HG03025 (cell line): ENCODE results near the gene SLC22A7.

Experiments used
- ATAC-seq: cut with Tn5 transposase; IDR thresholded peaks from one replicate; pipeline ENCODE4 v1.9.1; 2021; ENCODE audit warnings: mild to moderate bottlenecking, moderate library complexity; ENCODE audit not compliant: unreplicated experiment, low FRiP score

SLC22A7 gene

GRCh38 chr6:43282636-43283513 lies 15.2 kb upstream of the SLC22A7 start:
- no peak for ATAC-seq

GRCh38 chr6:43283514-43283901 lies 14.6 kb upstream of the SLC22A7 start:
- ATAC-seq, result no peak

GRCh38 chr6:43283905-43284304 lies 14.2 kb upstream of the SLC22A7 start:
- ATAC-seq, result no peak

- no peak for ATAC-seq
These were observed 12.9 kb upstream of the SLC22A7 start for GRCh38 chr6:43284991-43285781.

- no peak for ATAC-seq
These were observed 12.2 kb upstream of the SLC22A7 start for GRCh38 chr6:43285832-43286231.

GRCh38 chr6:43286456-43286979 lies 11.5 kb upstream of the SLC22A7 start:
- no peak for ATAC-seq

GRCh38 chr6:43286980-43287716 lies 10.9 kb upstream of the SLC22A7 start:
- no peak for ATAC-seq

- ATAC-seq, result no peak
These were observed 10.1 kb upstream of the SLC22A7 start for GRCh38 chr6:43287717-43288679.

GRCh38 chr6:43290339-43290904 lies 7.6 kb upstream of the SLC22A7 start:
- no peak for ATAC-seq

- ATAC-seq, result no peak
These were observed 7.1 kb upstream of the SLC22A7 start for GRCh38 chr6:43290905-43291355.

GRCh38 chr6:43291708-43292107 lies 6.4 kb upstream of the SLC22A7 start:
- no peak for ATAC-seq

GRCh38 chr6:43292341-43292740 lies 5.7 kb upstream of the SLC22A7 start:
- ATAC-seq, result no peak

- ATAC-seq, result no peak
These were observed 5.2 kb upstream of the SLC22A7 start for GRCh38 chr6:43292763-43293318.

- ATAC-seq, result no peak
These were observed 4.4 kb upstream of the SLC22A7 start for GRCh38 chr6:43293698-43294097.

GRCh38 chr6:43294536-43294935 lies 3.5 kb upstream of the SLC22A7 start:
- no peak for ATAC-seq

GRCh38 chr6:43295456-43295855 lies 2.6 kb upstream of the SLC22A7 start:
- no peak for ATAC-seq

- ATAC-seq, result no peak
These were observed 1.1 kb upstream of the SLC22A7 start for GRCh38 chr6:43296780-43297497.
